GM21825 (cell line): ENCODE data around the gene VSTM4.

ENCODE experiments used
- ATAC-seq: cut with Tn5 transposase; IDR thresholded peaks from one replicate; pipeline ENCODE4 v1.9.1; 2021; ENCODE audit warnings: mild to moderate bottlenecking, moderate library complexity; ENCODE audit not compliant: unreplicated experiment

The VSTM4 gene

GRCh38 chr10:49072166-49072885 is 43.0 kb downstream of the VSTM4 start:
- no peak for ATAC-seq

GRCh38 chr10:49071160-49071761 is 44.1 kb downstream of the VSTM4 start:
- ATAC-seq = no peak

- ATAC-seq = no peak
Observed at GRCh38 chr10:49070701-49071100, 44.6 kb downstream of the VSTM4 start.

GRCh38 chr10:49068672-49069217 is 46.6 kb downstream of the VSTM4 start:
- ATAC-seq = no peak

- ATAC-seq = no peak
Observed at GRCh38 chr10:49068209-49068608, 47.1 kb downstream of the VSTM4 start.

GRCh38 chr10:49066944-49067730 is 48.2 kb downstream of the VSTM4 start:
- no peak for ATAC-seq

GRCh38 chr10:49062229-49062628 is 53.1 kb downstream of the VSTM4 start:
- ATAC-seq = no peak

GRCh38 chr10:49061667-49062066 is 53.7 kb downstream of the VSTM4 start:
- no peak for ATAC-seq

- ATAC-seq = no peak
Observed at GRCh38 chr10:49058463-49059255, 56.7 kb downstream of the VSTM4 start.

GRCh38 chr10:49057231-49057880 is 58.0 kb downstream of the VSTM4 start:
- no peak for ATAC-seq

- ATAC-seq = no peak
Observed at GRCh38 chr10:49056356-49056755, 59.0 kb downstream of the VSTM4 start.

- no peak for ATAC-seq
Observed at GRCh38 chr10:49055221-49055849, 60.0 kb downstream of the VSTM4 start.

- no peak for ATAC-seq
Observed at GRCh38 chr10:49054753-49055152, 60.6 kb downstream of the VSTM4 start.

- ATAC-seq = no peak
Observed at GRCh38 chr10:49053998-49054692, 61.2 kb downstream of the VSTM4 start.

GRCh38 chr10:49053053-49053997 is 62.0 kb downstream of the VSTM4 start:
- peak; percentile 55 for ATAC-seq

GRCh38 chr10:49052069-49052468 is 63.3 kb downstream of the VSTM4 start:
- ATAC-seq = no peak

- ATAC-seq = no peak
Observed at GRCh38 chr10:49050906-49051305, 64.4 kb downstream of the VSTM4 start.

- no peak for ATAC-seq
Observed at GRCh38 chr10:49050366-49050765, 65.0 kb downstream of the VSTM4 start.
